SU-DHL-6 (cell line): ENCODE data around the gene TRMU.

Experiments used
- H2AFZ ChIP-seq: fragments of 200-600 bp; sonication (generic); 2 replicates; pipeline ENCODE4 v1.6.1; 2014; ENCODE audit warnings: low read depth, mild to moderate bottlenecking, moderate library complexity, mixed read lengths, antibody characterized with exemption, low read length; ENCODE audit not compliant: severe bottlenecking
- H3F3A ChIP-seq: fragments of 200-600 bp; shearing (Covaris generic); 2 replicates; pipeline ENCODE4 v1.6.0; 2016; ENCODE audit warnings: antibody characterized with exemption, mild to moderate bottlenecking; ENCODE audit not compliant: insufficient read depth
- H3K27ac ChIP-seq: fragments of 200-600 bp; sonication (generic); 2 replicates; pipeline ENCODE4 v1.5.1; 2016; ENCODE audit warnings: low read depth, mild to moderate bottlenecking, low read length, moderate library complexity, mixed read lengths
- H3K27me3 ChIP-seq: fragments of 200-600 bp; sonication (generic), shearing (Covaris generic); 2 replicates; pipeline ENCODE4 v1.6.0; 2014; ENCODE audit warnings: mild to moderate bottlenecking, low read length
- H3K36me3 ChIP-seq: fragments of 200-600 bp; sonication (generic); 2 replicates; pipeline ENCODE4 v1.6.1; 2014; ENCODE audit warnings: mild to moderate bottlenecking, low read length, mixed read lengths
- H3K4me2 ChIP-seq: fragments of 300-600, 200-600 bp; shearing (Covaris generic), sonication (generic); 2 replicates; pipeline ENCODE4 v1.6.0; 2014; ENCODE audit warnings: low read length, low read depth, mild to moderate bottlenecking; ENCODE audit not compliant: poor library complexity, severe bottlenecking
- H3K4me3 ChIP-seq: fragments of 200-600 bp; sonication (generic); 2 replicates; pipeline ENCODE4 v1.5.1; 2014; ENCODE audit warnings: antibody characterized with exemption, low read length, mild to moderate bottlenecking, mixed read lengths; ENCODE audit not compliant: insufficient read depth, poor library complexity, severe bottlenecking
- H3K79me2 ChIP-seq: fragments of 200-600 bp; sonication (generic); 2 replicates; pipeline ENCODE4 v1.6.1; 2014; ENCODE audit warnings: mild to moderate bottlenecking, low read length, moderate library complexity; ENCODE audit not compliant: insufficient read depth
- H3K9ac ChIP-seq: fragments of 200-600 bp; sonication (generic); 2 replicates; pipeline ENCODE4 v1.7.0; 2014; ENCODE audit warnings: mild to moderate bottlenecking, low read length
- H3K9me2 ChIP-seq: fragments of 200-600 bp; sonication (generic); replicated peaks from 2 replicates; pipeline ENCODE4 v1.6.1; 2014; ENCODE audit warnings: low read length; ENCODE audit not compliant: insufficient read depth
- H3K9me3 ChIP-seq: fragments of 200-600 bp; sonication (generic); 2 replicates; pipeline ENCODE4 v1.6.1; 2014; ENCODE audit warnings: low read length, mixed read lengths; ENCODE audit not compliant: insufficient read depth
- H4K20me1 ChIP-seq: fragments of 200-600 bp; sonication (generic); 2 replicates; pipeline ENCODE4 v1.6.1; 2014; ENCODE audit warnings: low read depth, mild to moderate bottlenecking, antibody characterized with exemption, low read length, moderate library complexity, mixed read lengths
- CTCF ChIP-seq: fragments of 200-600 bp; sonication (generic); IDR thresholded peaks from one replicate; pipeline ENCODE4 v1.5.1; 2017; ENCODE audit warnings: antibody characterized with exemption, mild to moderate bottlenecking, low read length, moderate library complexity; ENCODE audit not compliant: insufficient read depth, poor library complexity, severe bottlenecking
- EZH2phosphoT487 ChIP-seq: fragments of 200-600 bp; sonication (generic), shearing (Covaris generic); conservative IDR thresholded peaks from 2 replicates; pipeline ENCODE4 v1.6.1; 2018; ENCODE audit warnings: mild to moderate bottlenecking, antibody characterized with exemption, low read length, moderate library complexity, mixed read lengths

Gene TRMU

GRCh38 chr22:46299101-46299500 is 36.4 kb upstream of the TRMU start:
- peaks cover 64% of the 10 kb centered on the region for H3K79me2 ChIP-seq
- H3K9me3 ChIP-seq, result no peaks in the 10 kb centered on the region
- H3K4me3 ChIP-seq, result no peak overlapping the region
- no peaks in the 10 kb centered on the region for H3K27me3 ChIP-seq
- H3K27ac ChIP-seq, result no peak overlapping the region
- TF ChIP-seq CTCF (no peak), EZH2phosphoT487 (no peak)
- H3K9ac ChIP-seq, result no peak overlapping the region
- no peaks in the 10 kb centered on the region for H4K20me1 ChIP-seq
- peaks cover 13% of the 10 kb centered on the region; the same call in 1 of the 2 replicates for H3K36me3 ChIP-seq
- H3F3A ChIP-seq, result peaks cover 4% of the 10 kb centered on the region; the same call in 1 of the 2 replicates
- no peaks in the 10 kb centered on the region for H3K9me2 ChIP-seq
- H3K4me2 ChIP-seq, result no peak overlapping the region
- H2AFZ ChIP-seq, result no peak overlapping the region

DNA sequence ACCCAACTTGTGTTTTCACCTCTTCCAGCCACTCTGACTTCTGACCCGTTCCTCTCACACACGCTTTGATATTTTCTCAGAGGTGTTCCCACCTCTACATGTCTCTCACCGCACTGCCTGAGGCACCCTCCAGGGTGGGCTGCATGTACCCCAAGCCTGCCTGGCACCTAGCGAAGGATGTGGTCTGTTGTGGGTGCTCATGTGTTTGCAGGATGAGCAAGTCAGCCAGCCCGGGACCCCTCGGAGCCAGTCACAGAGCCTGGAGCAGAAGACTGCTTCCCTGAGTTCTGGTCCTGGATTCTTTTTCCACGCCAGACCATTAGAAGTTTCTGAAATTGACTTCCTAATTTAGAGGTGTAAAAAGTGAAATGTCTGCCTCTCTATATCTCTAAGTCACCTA is 35.0 kb upstream of the TRMU start:
- no peak overlapping the region for H3K4me3 ChIP-seq
- H3K79me2 ChIP-seq, result peaks cover 78% of the 10 kb centered on the region
- H3F3A ChIP-seq, result peaks cover 4% of the 10 kb centered on the region; the same call in 1 of the 2 replicates
- H2AFZ ChIP-seq, result no peak overlapping the region
- TF ChIP-seq CTCF, result no peak
- TF ChIP-seq EZH2phosphoT487, result no peak
- H3K36me3 ChIP-seq, result peaks cover 17% of the 10 kb centered on the region; the same call in 1 of the 2 replicates
- no peak overlapping the region for H3K9ac ChIP-seq
- H4K20me1 ChIP-seq, result no peaks in the 10 kb centered on the region
- H3K27me3 ChIP-seq, result no peaks in the 10 kb centered on the region
- H3K9me2 ChIP-seq, result no peaks in the 10 kb centered on the region
- no peak overlapping the region for H3K4me2 ChIP-seq
- no peak overlapping the region for H3K27ac ChIP-seq
- no peaks in the 10 kb centered on the region for H3K9me3 ChIP-seq

- no peak overlapping the region for H3K9ac ChIP-seq
- no peak for TF ChIP-seq EZH2phosphoT487
- TF ChIP-seq CTCF, result no peak
- no peak overlapping the region for H2AFZ ChIP-seq
- no peaks in the 10 kb centered on the region for H3K9me3 ChIP-seq
- no peak overlapping the region for H3K27ac ChIP-seq
- H3F3A ChIP-seq, result no peaks in the 10 kb centered on the region
- no peak overlapping the region for H3K4me2 ChIP-seq
- H3K27me3 ChIP-seq, result no peaks in the 10 kb centered on the region
- H3K36me3 ChIP-seq, result peaks cover 23% of the 10 kb centered on the region; the same call in 1 of the 2 replicates
- peaks cover 87% of the 10 kb centered on the region for H3K79me2 ChIP-seq
- no peaks in the 10 kb centered on the region for H3K9me2 ChIP-seq
- no peaks in the 10 kb centered on the region; the same call in 1 of the 2 replicates for H4K20me1 ChIP-seq
- no peak overlapping the region for H3K4me3 ChIP-seq
Measured at GRCh38 chr22:46303347-46303965, 32.1 kb upstream of the TRMU start.
